Measurements from ENCODE around the gene ZNF396.

Gene ZNF396

GRCh38 chr18:35376742-35377695 is at the start of gene ZNF396:
Gene ZNF396, minus strand, starts transcription at chr18:35377337. Its CDS starts 3,045 bp downstream, at chr18:35374292.
- peak; percentile 1 to 77 (median 53) for DNase-seq

DNA sequence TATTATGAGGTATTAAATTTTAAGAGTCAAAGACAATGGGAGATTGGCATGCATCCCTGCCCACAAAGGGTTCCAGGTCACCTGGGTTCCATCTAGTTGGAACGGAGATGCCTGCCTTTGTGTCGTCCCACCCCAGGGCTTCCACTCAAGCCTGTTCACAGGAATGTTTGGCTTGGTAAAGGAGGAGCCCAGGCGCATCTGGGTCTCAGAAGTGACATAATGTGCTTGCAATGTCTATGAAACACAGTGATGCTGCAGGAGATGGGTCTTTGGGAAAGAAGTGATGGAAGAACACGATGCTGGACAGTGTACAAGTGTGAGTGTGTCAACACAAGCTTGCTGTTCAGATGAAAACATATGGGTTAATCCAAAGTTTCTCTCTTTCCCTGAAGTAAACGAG is 49.6 kb upstream of the ZNF396 start:
- DNase-seq: no peak

DNA sequence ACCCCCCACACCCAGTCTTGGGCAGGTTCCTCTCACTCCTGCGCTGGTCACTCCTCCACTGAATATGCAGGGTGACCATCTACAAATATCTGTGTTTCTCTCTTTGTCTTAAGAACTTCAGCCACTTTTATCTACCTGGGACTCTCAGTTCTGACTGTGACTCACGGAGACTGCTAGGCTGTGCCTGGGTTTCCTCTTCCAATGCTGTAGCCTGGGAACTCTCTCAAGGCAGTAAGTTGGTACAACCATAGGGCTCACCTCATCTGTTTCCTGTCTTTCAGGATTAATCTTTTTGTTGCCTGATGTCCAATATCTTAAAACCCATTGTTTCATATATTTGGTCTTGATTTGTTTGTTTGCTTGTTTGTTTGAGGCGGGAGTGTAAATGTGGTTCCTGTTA is 47.2 kb upstream of the ZNF396 start:
- DNase-seq: no peak

GRCh38 chr18:35422237-35422636 is 45.1 kb upstream of the ZNF396 start:
- DNase-seq: no peak

GRCh38 chr18:35418610-35419009 is 41.5 kb upstream of the ZNF396 start:
- DNase-seq: no peak

- DNase-seq: no peak
Observed at GRCh38 chr18:35417223-35417622, 40.1 kb upstream of the ZNF396 start.

GRCh38 chr18:35415511-35416073 is 38.5 kb upstream of the ZNF396 start:
- DNase-seq: peak in 1 of 51 donors; percentile 17

- no peak for DNase-seq
Observed at GRCh38 chr18:35413163-35413511, 36.0 kb upstream of the ZNF396 start.

DNA sequence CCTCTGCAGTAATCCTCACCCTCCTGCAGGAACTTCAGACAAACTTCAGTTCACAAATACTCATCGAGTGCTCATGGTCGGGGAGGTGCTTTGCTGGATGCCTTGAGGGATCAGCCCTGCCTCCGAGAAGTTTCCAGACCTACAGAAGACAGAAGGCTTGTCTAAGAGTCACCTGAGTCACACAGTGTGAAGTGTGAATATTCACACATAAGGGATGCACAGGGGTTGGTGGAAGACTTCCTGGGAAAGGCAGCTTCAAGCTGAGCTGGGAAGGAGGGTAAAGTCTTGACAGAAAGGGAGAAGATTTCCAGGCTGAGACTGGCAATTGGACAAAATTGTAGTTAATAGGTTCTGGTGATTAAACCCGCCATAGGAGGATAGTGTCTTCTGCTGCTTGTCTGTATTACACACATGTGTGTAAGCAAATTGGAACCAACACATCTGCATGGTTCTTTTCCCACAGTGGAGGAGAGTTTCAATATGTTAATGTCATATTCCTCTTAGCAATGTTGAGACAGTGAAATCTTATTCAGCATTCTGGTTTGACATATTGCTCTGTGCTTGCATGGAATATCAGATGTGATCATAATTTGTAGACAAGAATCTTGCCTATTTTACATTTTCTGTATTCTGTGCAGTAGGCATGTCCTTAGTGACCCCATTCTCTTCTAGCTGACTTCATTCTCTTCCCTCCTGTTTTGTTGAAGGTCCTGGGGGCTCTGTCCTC is 34.7 kb upstream of the ZNF396 start:
- no peak for DNase-seq

DNA sequence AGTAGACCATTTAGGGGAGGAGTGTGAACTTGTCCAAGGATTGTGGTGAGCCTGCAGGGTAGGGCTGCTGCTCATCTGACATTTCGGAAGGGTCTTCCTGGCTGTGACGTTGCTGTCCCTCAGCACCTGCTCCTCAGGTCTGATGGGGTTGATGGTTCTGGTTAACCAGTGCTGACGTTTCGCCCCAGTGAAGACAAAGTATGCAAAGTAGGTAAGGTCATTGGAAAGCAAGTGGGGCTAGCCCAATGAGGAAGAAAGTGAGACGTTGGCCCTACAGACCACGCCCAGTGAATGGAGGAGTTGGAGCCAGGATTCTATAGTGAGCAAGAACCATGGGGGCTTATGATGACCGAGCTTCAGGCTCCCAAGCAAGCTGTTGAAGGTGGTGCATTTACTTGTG is 33.4 kb upstream of the ZNF396 start:
- no peak for DNase-seq

GRCh38 chr18:35409911-35410310 is 32.8 kb upstream of the ZNF396 start:
- no peak for DNase-seq

DNA sequence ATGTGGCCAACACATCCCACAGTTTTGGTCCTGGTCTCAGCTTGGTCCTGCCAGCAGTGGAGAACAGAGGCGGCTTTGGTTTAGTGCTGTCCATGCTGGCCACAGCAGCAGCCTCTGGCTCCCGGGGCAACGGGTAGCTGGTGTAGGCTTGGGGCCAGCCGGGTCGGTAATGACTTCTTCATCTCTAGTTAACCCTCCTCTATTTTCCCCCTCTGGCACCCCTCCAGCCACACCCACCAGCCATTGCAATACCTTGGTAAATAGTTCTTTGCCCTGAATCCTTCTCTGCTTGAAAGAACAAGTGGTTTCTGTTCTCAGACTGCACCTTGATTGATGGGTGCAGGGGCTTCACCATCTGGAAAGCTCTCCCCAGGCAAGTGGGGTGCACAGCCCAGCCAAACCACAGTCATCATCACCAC is 31.7 kb upstream of the ZNF396 start:
- peak in 2 of 51 donors; percentile 4 to 26 for DNase-seq

- DNase-seq: peak in 16 of 51 donors; percentile 3 to 72 (median 10)
Observed at GRCh38 chr18:35407871-35408481, 30.8 kb upstream of the ZNF396 start.

DNA sequence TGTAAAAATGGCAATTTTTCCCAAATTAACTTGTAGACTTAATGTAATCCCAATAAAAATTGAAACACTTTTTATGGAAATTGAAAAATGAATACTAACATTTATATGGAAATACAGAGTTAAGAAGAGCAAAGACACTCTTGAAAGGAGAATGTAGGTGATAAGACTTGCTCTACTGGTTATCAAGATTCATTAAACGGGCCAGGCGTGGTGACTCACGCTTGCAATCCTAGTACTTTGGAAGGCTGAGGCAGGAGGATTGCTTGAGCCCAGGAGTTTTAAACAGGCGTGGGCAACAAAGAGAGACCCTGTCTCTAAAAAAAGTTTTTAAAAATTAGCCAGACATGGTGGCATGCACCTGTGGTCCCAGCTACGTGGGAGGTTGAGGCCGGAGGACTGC is 29.5 kb upstream of the ZNF396 start:
- no peak for DNase-seq

- no peak for DNase-seq
Observed at GRCh38 chr18:35397976-35398375, 20.8 kb upstream of the ZNF396 start.

- DNase-seq: no peak
Observed at GRCh38 chr18:35393716-35394115, 16.6 kb upstream of the ZNF396 start.

GRCh38 chr18:35392375-35392774 is 15.2 kb upstream of the ZNF396 start:
- DNase-seq: no peak

GRCh38 chr18:35390951-35391700 is 14.0 kb upstream of the ZNF396 start:
- DNase-seq: no peak

DNA sequence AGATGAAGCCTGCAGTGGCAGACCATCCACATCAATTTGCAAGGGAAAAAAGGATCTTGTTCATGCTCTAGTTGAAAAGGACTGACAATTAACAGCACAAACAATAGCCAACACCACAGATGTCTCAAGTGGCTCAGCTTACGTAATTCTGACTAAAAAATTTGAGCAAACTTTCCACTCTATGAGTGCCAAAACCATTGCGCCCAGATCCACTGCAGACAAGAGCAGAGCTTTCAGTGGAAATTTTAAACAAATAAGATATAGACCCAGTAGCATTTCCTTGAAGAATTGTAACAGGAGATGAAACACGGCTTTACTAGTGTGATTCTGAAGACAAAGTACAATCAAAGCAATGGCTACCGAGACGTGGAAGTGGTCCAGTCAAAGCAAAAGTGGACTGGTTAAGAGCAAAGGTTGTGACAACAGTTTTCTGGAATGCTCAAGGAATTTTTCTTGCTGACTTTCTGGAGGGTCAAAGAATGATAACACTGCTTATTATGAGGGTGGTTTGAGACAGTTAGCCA is 12.0 kb upstream of the ZNF396 start:
- no peak for DNase-seq

GRCh38 chr18:35387152-35387571 is 10.0 kb upstream of the ZNF396 start:
- no peak for DNase-seq

- peak in 33 of 51 donors; percentile 11 to 69 (median 41) for DNase-seq
Observed at GRCh38 chr18:35386600-35387100, 9.5 kb upstream of the ZNF396 start.
